ENCODE measurements around the gene SEMA4G.

The SEMA4G gene

DNA sequence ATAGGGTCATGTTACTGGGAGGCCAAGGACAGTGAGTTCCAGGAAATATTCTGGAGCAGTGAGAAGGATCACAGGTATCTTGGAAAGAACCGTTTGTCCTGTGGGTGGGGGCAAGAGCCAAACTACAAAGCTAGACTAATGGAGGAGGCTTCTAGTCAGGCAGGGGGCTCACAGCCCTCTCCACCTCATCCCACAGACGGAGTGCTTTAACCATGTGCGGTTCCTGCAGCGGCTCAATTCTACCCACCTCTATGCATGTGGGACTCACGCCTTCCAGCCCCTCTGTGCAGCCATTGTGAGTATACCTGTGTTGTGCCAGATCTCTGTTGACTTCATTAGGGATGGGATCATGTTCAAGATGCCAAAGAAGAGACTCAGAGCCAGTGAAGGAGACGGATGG is 8.1 kb downstream of the SEMA4G start:
- no peak overlapping the region for H3K4me3 ChIP-seq (ENCODE audit: low read length)
- TF ChIP-seq, protein P1, sequence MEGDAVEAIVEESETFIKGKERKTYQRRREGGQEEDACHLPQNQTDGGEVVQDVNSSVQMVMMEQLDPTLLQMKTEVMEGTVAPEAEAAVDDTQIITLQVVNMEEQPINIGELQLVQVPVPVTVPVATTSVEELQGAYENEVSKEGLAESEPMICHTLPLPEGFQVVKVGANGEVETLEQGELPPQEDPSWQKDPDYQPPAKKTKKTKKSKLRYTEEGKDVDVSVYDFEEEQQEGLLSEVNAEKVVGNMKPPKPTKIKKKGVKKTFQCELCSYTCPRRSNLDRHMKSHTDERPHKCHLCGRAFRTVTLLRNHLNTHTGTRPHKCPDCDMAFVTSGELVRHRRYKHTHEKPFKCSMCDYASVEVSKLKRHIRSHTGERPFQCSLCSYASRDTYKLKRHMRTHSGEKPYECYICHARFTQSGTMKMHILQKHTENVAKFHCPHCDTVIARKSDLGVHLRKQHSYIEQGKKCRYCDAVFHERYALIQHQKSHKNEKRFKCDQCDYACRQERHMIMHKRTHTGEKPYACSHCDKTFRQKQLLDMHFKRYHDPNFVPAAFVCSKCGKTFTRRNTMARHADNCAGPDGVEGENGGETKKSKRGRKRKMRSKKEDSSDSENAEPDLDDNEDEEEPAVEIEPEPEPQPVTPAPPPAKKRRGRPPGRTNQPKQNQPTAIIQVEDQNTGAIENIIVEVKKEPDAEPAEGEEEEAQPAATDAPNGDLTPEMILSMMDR (IDR thresholded peaks at IDR 0.05; ENCODE audit: insufficient read depth, low read depth, low read length, missing control alignments), result no peak
- no peak for DNase-seq (ENCODE audit: low read depth)

DNA sequence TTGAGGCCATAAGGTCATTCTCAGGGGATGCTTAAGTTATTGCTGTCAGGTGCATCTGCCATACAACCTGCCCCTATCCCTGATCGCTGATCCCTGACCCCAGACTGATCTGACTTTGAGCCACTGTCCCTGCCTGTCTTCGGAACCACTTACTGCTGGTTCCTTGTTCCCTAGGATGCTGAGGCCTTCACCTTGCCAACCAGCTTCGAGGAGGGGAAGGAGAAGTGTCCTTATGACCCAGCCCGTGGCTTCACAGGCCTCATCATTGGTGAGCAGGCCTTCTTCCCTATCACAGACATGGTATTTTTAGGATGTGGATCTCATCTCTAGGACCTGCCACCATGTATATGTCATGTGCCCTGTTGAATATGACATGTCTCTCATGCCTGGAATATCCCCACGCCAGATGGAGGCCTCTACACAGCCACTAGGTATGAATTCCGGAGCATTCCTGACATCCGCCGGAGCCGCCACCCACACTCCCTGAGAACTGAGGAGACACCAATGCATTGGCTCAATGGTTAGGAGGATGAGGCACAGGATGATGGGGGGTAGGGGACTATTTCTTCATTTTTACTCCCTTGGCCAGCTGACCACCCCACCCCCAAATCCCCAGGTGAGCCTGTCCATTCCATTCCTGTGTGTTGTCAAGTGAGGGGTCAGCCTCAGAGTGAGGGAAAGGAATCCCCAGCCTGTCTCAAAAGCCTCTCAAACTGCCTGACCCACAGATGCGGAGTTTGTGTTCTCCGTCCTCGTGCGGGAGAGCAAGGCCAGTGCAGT is 9.0 kb downstream of the SEMA4G start:
- TF ChIP-seq, protein P1 (IDR thresholded peaks at IDR 0.05; ENCODE audit: insufficient read depth, low read depth, low read length, missing control alignments), result no peak
- no peak for DNase-seq (ENCODE audit: low read depth)
- no peak overlapping the region for H3K4me3 ChIP-seq (ENCODE audit: low read length)

DNA sequence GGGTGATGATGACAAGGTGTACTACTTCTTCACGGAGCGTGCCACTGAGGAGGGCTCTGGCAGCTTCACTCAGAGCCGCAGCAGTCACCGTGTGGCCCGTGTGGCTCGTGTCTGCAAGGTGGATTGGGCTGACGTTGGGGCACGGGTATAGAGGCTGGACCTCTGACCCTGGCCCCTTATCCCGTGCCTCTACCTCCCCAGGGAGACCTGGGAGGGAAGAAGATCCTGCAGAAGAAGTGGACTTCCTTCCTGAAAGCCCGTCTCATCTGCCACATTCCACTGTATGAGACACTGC is 9.5 kb downstream of the SEMA4G start:
- no peak overlapping the region for H3K4me3 ChIP-seq (ENCODE audit: low read length)
- DNase-seq (ENCODE audit: low read depth), result no peak
- TF ChIP-seq, protein P1 (IDR thresholded peaks at IDR 0.05; ENCODE audit: insufficient read depth, low read depth, low read length, missing control alignments), result no peak

DNA sequence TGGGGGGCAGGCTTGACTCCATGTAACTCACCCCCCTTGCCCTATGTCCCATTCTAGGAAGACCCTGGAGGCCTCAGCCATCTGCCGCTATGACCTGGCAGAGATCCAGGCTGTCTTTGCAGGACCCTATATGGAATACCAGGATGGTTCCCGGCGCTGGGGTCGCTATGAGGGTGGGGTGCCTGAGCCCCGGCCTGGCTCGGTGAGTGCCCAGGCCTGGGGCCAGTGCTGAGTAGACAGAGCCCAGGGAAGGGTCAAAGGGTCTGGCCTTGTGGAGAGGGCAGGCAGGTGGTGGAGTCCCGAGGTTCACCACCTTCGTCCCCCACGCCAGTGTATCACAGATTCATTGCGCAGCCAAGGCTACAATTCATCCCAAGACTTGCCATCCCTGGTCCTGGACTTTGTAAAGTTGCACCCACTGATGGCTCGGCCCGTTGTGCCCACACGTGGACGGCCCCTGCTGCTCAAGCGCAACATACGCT is 10.5 kb downstream of the SEMA4G start:
- H3K4me3 ChIP-seq (ENCODE audit: low read length), result no peak overlapping the region
- DNase-seq (ENCODE audit: low read depth), result no peak
- TF ChIP-seq, protein P1 (IDR thresholded peaks at IDR 0.05; ENCODE audit: insufficient read depth, low read depth, low read length, missing control alignments), result no peak

DNA sequence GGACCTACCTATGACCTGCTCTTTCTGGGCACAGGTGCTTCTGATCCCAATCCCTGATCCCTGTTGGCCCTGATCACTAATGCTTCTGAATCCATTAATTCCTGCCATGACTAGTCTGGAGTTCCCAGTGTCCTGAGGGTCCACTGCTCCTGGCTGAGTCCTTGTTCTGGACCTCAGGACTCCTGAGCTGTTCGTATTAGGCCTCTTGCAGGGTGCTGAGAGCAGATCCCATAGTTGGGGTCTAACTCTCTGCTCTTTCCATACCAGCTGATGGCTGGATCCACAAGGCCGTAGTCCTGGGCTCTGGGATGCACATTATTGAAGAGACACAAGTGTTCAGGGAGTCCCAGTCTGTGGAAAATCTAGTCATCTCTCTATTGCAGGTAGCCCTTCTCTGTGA is 11.0 kb downstream of the SEMA4G start:
- H3K4me3 ChIP-seq (ENCODE audit: low read length), result no peak overlapping the region
- no peak for DNase-seq (ENCODE audit: low read depth)
- TF ChIP-seq, protein P1 (IDR thresholded peaks at IDR 0.05; ENCODE audit: insufficient read depth, low read depth, low read length, missing control alignments), result no peak

DNA sequence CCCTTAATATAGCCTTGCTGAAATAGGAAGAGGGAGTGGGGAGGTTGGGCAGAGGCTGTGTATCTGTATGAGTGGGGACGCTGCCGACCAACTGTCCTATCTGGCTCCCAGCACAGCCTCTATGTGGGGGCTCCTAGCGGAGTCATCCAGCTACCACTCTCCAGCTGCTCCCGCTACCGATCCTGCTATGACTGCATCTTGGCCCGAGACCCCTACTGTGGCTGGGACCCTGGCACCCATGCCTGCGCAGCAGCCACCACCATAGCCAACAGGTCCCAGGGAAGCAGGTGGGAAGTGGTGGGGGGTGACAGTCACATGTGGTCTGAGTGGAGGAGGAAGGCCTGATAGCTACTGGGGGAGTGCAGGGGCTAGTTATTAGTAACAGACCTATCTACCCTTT is 11.4 kb downstream of the SEMA4G start:
- no peak overlapping the region for H3K4me3 ChIP-seq (ENCODE audit: low read length)
- DNase-seq (ENCODE audit: low read depth), result no peak
- TF ChIP-seq, protein P1 (IDR thresholded peaks at IDR 0.05; ENCODE audit: insufficient read depth, low read depth, low read length, missing control alignments), result no peak

DNA sequence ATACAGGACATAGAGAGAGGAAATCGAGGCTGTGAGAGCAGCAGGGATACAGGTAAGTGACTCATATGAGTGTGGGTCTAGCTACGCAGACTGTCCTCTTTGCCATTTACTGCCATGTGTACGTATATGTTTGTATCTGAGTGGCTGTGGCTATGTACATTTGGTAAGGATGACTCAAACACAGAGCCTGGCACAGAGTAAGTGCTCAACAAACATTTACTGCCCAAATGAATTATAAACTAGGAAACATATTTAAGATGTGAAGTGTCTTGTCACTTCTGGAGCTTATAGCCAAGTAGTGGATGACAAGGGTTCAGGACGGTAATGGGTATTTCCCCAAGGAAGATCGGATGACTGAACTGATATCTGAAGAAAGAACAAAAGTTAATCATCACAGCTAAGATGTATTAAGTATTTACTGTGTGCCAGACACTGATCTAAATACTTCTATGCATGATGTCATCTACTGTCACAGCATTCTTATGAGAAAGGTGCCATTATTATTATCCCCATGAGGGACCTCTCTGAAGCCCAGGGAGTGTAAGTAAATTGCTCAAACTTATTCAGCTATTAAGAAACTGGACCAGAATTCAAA is 12.0 kb downstream of the SEMA4G start:
- no peak overlapping the region for H3K4me3 ChIP-seq (ENCODE audit: low read length)
- TF ChIP-seq, protein P1 (IDR thresholded peaks at IDR 0.05; ENCODE audit: insufficient read depth, low read depth, low read length, missing control alignments), result no peak
- no peak for DNase-seq (ENCODE audit: low read depth)

Measured in epithelial cell of esophagus (primary cell).